Left ventricle myocardium inferior (tissue), 1 donor: ENCODE results near the gene ALPG. TPM values are rescaled to one million over a fixed set of nuclear protein-coding genes. Genes with fewer than 3 reads are reported as not detected.

Experiments
- DNase-seq: peaks from one replicate; pipeline ENCODE4 v3.0.0-alpha.2; 2020
- H3K27ac ChIP-seq: fragments of 200-600 bp; replicated peaks from 2 replicates; pipeline ENCODE4 v1.8.0; 2021
- H3K27me3 ChIP-seq: fragments of 200-600 bp; 2 replicates; pipeline ENCODE4 v1.8.0; 2021; ENCODE audit warnings: low read depth
- H3K36me3 ChIP-seq: fragments of 200-600 bp; 2 replicates; pipeline ENCODE4 v1.8.0; 2021
- H3K4me1 ChIP-seq: fragments of 200-600 bp; 2 replicates; pipeline ENCODE4 v1.8.0; 2021
- H3K4me3 ChIP-seq: fragments of 200-600 bp; 2 replicates; pipeline ENCODE4 v1.8.0; 2021; ENCODE audit warnings: mild to moderate bottlenecking, moderate library complexity
- H3K9me3 ChIP-seq: fragments of 200-600 bp; replicated peaks from 2 replicates; pipeline ENCODE4 v1.8.0; 2021
- CTCF ChIP-seq: fragments of 200-600 bp; IDR thresholded peaks from 2 replicates; pipeline ENCODE4 v1.8.0; 2021; ENCODE audit warnings: antibody characterized with exemption, mild to moderate bottlenecking, borderline replicate concordance
- intact Hi-C: fragments of 100-400 bp; cut with micrococcal nuclease; formaldehyde crosslinking; loops from one replicate; pipeline ENCODE4 v1.11.0; 2022
- total RNA-seq: library from RNA; stranded (reverse); fragmentation: NEBNext Ultra II Directional; extraction: Animal tissue kit (Norgen Biotek cat#: 25700); gene quantifications from one replicate; pipeline ENCODE4 v1.2.1, GENCODE V29; 2021
- donor health status: DM: no; HTN: yes; CAD: no; lungs with severe emphysema.

The ALPG gene
- total RNA-seq, 1 donor from 2014 or later: not detected

DNA sequence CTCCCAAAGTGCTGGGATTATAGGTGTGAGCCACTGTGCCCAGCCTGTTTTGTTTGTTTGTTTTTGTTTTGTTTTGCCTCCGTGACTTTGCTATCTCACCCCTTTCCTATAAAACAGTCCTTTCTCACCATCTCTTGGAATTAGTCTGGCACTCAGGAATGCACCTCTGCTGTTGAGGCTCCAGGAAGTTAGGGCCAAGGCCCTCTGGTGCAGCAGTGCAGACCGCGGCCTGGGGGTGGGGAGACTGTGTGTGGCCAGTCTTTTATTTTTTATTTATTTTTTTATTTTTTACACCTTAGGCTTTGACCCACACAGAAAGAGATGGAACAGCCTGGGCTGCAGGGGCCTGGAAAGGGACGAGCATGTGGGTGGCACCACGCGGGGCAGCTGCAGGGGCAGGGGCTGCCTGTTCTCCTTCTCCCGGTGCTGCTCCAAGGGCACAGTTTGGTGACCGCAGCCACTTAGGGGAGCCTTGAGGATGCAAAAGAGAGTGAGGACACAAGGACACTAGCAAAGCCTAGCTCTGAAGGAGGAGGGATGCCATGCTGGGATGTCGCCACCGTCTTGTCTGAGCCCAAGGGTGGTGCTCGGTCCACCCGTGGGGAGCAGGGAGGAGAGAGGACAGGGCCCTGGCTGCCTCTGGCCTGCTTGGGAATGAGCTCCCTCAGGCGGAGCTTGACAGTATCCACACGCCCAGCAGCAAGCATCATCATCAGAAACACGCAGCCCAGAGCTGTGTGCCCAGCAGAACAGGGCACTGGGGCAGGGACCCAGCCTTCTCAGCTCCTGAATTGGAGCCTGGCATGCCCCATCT, 29.9 kb downstream of the ALPG start:
- Histone ChIP-seq H3K27me3 (peaks cover 19% of the 10 kb centered on the region), H3K27ac (no peak overlapping the region), H3K36me3 (no peaks in the 10 kb centered on the region), H3K4me1 (peaks cover 3% of the 10 kb centered on the region), H3K4me3 (no peak overlapping the region), H3K9me3 (no peaks in the 10 kb centered on the region)
- no peak for DNase-seq
- intact Hi-C loops: loop anchor here (10.0 kb wide), 1 partner anchor 532 kb away; no protein-coding TSS in a partner anchor
- no peak for TF ChIP-seq CTCF

DNA sequence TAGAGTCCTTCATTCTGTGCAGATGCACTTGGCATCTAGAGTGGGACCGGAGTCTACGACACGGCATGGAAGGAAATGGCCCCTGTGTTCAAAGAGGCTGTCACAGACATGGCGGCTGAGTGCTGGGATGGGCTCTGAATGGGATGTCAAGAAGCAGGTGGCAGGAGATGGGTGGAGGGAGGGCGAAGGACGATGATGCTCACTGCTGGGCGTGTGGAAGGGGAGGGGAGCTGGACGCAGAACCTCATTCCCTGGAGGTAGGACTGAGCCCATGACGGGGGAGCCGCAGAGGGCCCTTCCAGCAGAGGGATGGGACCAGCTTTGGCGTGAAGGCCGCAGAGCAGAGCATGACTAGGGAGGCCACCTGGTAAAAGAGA, 30.5 kb downstream of the ALPG start:
- peaks cover 14% of the 10 kb centered on the region for H3K27me3 ChIP-seq
- no peak overlapping the region for H3K27ac ChIP-seq
- intact Hi-C loops: loop anchor here (10.0 kb wide), 1 partner anchor 532 kb away; no protein-coding TSS in a partner anchor
- peaks cover 3% of the 10 kb centered on the region for H3K4me1 ChIP-seq
- no peak for TF ChIP-seq CTCF
- H3K9me3 ChIP-seq: no peaks in the 10 kb centered on the region
- DNase-seq: no peak
- no peak overlapping the region for H3K4me3 ChIP-seq
- no peaks in the 10 kb centered on the region for H3K36me3 ChIP-seq

DNA sequence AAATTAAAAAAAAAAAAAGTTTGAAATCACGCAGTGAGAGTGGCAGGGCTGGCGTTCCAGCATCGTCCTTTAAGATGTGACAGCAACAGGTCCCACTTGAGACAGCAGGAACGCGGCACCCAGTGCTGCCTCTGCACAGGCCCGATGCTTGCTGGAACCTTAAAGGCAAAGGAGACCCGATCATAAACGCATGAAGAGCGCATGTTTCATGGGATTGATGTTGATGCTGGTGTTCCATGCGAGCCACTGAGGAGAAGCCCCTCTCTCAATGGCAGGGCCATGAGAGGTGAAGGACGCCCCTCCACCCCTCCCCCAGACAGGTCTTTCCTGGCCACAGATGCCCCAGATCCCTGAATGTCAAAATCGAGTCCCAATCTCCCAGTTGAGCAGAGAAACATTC, 31.4 kb downstream of the ALPG start:
- Histone ChIP-seq H3K4me1 (peaks cover 3% of the 10 kb centered on the region), H3K36me3 (no peaks in the 10 kb centered on the region), H3K27me3 (peaks cover 6% of the 10 kb centered on the region), H3K27ac (no peak overlapping the region), H3K9me3 (no peaks in the 10 kb centered on the region), H3K4me3 (no peak overlapping the region)
- intact Hi-C loops: loop anchor here (10.0 kb wide), 1 partner anchor 533 kb away; no protein-coding TSS in a partner anchor
- DNase-seq: no peak
- no peak for TF ChIP-seq CTCF

DNA sequence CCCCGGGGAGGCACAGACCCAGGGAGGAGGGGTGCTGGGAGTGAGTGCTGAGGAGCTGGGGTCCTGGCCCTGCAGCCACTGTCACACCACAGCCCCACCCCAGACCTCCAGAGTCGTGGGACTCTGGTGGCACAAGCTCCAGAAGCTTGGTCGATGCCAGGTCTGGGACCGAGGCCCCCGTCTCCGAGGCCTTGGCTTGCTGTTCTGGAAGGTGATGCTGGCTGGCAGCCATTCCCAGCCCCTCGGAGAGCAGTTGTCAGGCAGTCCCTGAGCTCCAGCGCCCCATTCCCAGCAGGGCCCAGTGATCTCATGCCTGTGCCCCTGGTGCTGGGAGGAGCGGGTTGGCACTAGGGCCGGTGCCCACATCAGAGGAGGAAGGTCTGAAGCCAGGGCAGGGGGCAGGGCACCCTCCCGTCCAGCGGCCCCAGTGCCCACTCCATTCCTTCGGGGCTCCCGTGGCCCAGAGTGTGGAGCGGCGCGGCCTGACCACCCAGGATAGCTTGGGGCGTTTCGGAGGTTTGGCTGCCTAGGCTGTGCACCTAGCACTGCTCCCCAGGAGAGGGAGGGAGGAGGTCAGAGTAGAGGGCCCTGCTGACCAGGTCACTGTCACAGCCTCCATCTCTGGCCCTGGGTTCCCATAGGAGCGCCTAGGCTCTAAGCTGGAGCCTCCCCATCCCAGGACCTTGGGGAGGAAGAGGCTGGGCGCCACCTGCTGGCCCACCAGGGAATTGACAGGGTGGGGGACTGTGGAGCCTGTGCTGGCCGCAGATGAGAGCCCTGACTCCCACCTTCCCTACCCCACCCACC, 32.5 kb downstream of the ALPG start:
- DNase-seq: no peak
- intact Hi-C loops: loop anchor here (10.0 kb wide), 1 partner anchor 534 kb away; no protein-coding TSS in a partner anchor
- Histone ChIP-seq H3K4me1 (peaks cover 3% of the 10 kb centered on the region), H3K36me3 (no peaks in the 10 kb centered on the region), H3K27me3 (peaks cover 6% of the 10 kb centered on the region), H3K9me3 (no peaks in the 10 kb centered on the region), H3K4me3 (no peak overlapping the region), H3K27ac (no peak overlapping the region)
- peak; percentile 67 for TF ChIP-seq CTCF

DNA sequence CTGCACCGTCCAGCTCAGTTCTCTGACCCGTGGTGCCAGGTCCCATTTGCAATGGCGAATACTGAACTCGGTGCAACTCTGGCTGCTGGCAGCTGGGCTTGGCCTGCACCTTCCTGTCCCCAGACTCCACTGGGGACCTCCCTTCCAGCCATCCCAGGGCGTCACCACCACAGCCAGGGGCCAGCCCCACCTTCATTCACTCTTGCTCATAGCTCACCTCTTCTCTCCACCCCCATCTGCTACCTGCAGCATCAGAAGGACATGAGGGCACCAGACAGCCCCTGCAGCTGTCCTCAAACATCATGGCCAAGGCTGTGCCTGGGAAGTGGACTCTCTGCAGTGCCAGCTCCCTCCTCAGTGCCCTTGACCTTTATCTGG, 33.1 kb downstream of the ALPG start:
- Histone ChIP-seq H3K27me3 (peaks cover 6% of the 10 kb centered on the region), H3K36me3 (no peaks in the 10 kb centered on the region), H3K9me3 (no peaks in the 10 kb centered on the region), H3K27ac (no peak overlapping the region), H3K4me1 (peaks cover 3% of the 10 kb centered on the region), H3K4me3 (no peak overlapping the region)
- no peak for DNase-seq
- intact Hi-C loops: loop anchor here (10.0 kb wide), 1 partner anchor 535 kb away; no protein-coding TSS in a partner anchor
- peak; percentile 55 for TF ChIP-seq CTCF
